Mononuclear cell (primary cell): ENCODE data around the gene TEAD1. TPM values are rescaled to one million over a fixed set of nuclear protein-coding genes. Genes with fewer than 3 reads are reported as not detected.

Experiments used
- H3K27me3 ChIP-seq: 2 replicates; pipeline ENCODE4 v1.6.0; 2011; ENCODE audit warnings: low read length, control low read depth; ENCODE audit not compliant: insufficient read depth
- H3K4me1 ChIP-seq: 2 replicates; pipeline ENCODE4 v1.5.1; 2011; ENCODE audit warnings: mild to moderate bottlenecking, low read length, control low read depth; ENCODE audit not compliant: insufficient read depth
- H3K4me3 ChIP-seq: 2 replicates; pipeline ENCODE4 v1.5.1; 2011; ENCODE audit warnings: mild to moderate bottlenecking, low read length, moderate library complexity
- H3K9me3 ChIP-seq: 2 replicates; pipeline ENCODE4 v1.5.1; 2011; ENCODE audit warnings: low read depth, mild to moderate bottlenecking, control low read depth, low read length
- total RNA-seq: library from RNA; depleted of rRNA; stranded (reverse); fragments of >200 nt; gene quantifications from one replicate; pipeline ENCODE4 v1.2.3, GENCODE V29; 2012

The TEAD1 gene
- total RNA-seq, 1 donor: not detected

GRCh38 chr11:12809864-12810567, 135.8 kb downstream of the TEAD1 start:
- no peaks in the 10 kb centered on the region for H3K4me1 ChIP-seq
- H3K27me3 ChIP-seq: no peaks in the 10 kb centered on the region
- H3K9me3 ChIP-seq: no peaks in the 10 kb centered on the region
- H3K4me3 ChIP-seq: no peak overlapping the region

GRCh38 chr11:12810568-12810894, 136.3 kb downstream of the TEAD1 start:
- H3K9me3 ChIP-seq: no peaks in the 10 kb centered on the region
- no peak overlapping the region for H3K4me3 ChIP-seq
- no peaks in the 10 kb centered on the region for H3K4me1 ChIP-seq
- H3K27me3 ChIP-seq: no peaks in the 10 kb centered on the region

GRCh38 chr11:12811861-12812260, 137.6 kb downstream of the TEAD1 start:
- no peaks in the 10 kb centered on the region for H3K9me3 ChIP-seq
- H3K4me1 ChIP-seq: no peaks in the 10 kb centered on the region
- H3K4me3 ChIP-seq: no peak overlapping the region
- no peaks in the 10 kb centered on the region for H3K27me3 ChIP-seq

GRCh38 chr11:12812849-12813248, 138.6 kb downstream of the TEAD1 start:
- Histone ChIP-seq H3K4me3 (no peak overlapping the region), H3K9me3 (no peaks in the 10 kb centered on the region)

GRCh38 chr11:12813371-12814225, 139.4 kb downstream of the TEAD1 start:
- Histone ChIP-seq H3K4me1 (no peaks in the 10 kb centered on the region), H3K4me3 (no peak overlapping the region), H3K27me3 (no peaks in the 10 kb centered on the region), H3K9me3 (no peaks in the 10 kb centered on the region)

More at GRCh38 chr11:12812849-12813248, 138.6 kb downstream of the TEAD1 start:
- H3K4me1 ChIP-seq: no peaks in the 10 kb centered on the region
- no peaks in the 10 kb centered on the region for H3K27me3 ChIP-seq

GRCh38 chr11:12815129-12815480, 140.9 kb downstream of the TEAD1 start:
- no peak overlapping the region for H3K4me3 ChIP-seq
- no peaks in the 10 kb centered on the region for H3K9me3 ChIP-seq
- no peaks in the 10 kb centered on the region for H3K27me3 ChIP-seq
- H3K4me1 ChIP-seq: no peaks in the 10 kb centered on the region

- Histone ChIP-seq H3K9me3 (no peaks in the 10 kb centered on the region), H3K4me3 (no peak overlapping the region), H3K27me3 (no peaks in the 10 kb centered on the region), H3K4me1 (no peaks in the 10 kb centered on the region)
These were observed 141.8 kb downstream of the TEAD1 start for GRCh38 chr11:12815931-12816494.

GRCh38 chr11:12817681-12818332, 143.6 kb downstream of the TEAD1 start:
- Histone ChIP-seq H3K4me3 (no peak overlapping the region), H3K27me3 (no peaks in the 10 kb centered on the region), H3K4me1 (no peaks in the 10 kb centered on the region), H3K9me3 (no peaks in the 10 kb centered on the region)

- no peaks in the 10 kb centered on the region for H3K4me1 ChIP-seq
- no peaks in the 10 kb centered on the region for H3K9me3 ChIP-seq
- peaks cover 4% of the 10 kb centered on the region for H3K27me3 ChIP-seq
- H3K4me3 ChIP-seq: no peak overlapping the region
These were observed 144.3 kb downstream of the TEAD1 start for GRCh38 chr11:12818333-12819015.

- Histone ChIP-seq H3K4me3 (no peak overlapping the region), H3K27me3 (peaks cover 18% of the 10 kb centered on the region), H3K9me3 (no peaks in the 10 kb centered on the region), H3K4me1 (no peaks in the 10 kb centered on the region)
These were observed 148.3 kb downstream of the TEAD1 start for GRCh38 chr11:12822392-12823022.

- no peaks in the 10 kb centered on the region for H3K9me3 ChIP-seq
- H3K4me1 ChIP-seq: no peaks in the 10 kb centered on the region
- H3K27me3 ChIP-seq: peaks cover 37% of the 10 kb centered on the region
- no peak overlapping the region for H3K4me3 ChIP-seq
These were observed 150.2 kb downstream of the TEAD1 start for GRCh38 chr11:12824281-12825041.

GRCh38 chr11:12826441-12826840, 152.2 kb downstream of the TEAD1 start:
- H3K4me3 ChIP-seq: no peak overlapping the region
- no peaks in the 10 kb centered on the region for H3K4me1 ChIP-seq
- peaks cover 48% of the 10 kb centered on the region for H3K27me3 ChIP-seq
- no peaks in the 10 kb centered on the region for H3K9me3 ChIP-seq

- Histone ChIP-seq H3K27me3 (peaks cover 51% of the 10 kb centered on the region), H3K4me3 (no peak overlapping the region), H3K4me1 (no peaks in the 10 kb centered on the region), H3K9me3 (no peaks in the 10 kb centered on the region)
These were observed 153.1 kb downstream of the TEAD1 start for GRCh38 chr11:12827369-12827768.
